ENCODE measurements around the gene TTLL10.
"Not testable (repeated sequence)": the region's sequence is repeated elsewhere in the genome, so short reads cannot be mapped to it uniquely, and the experiment has no call there.

DNA sequence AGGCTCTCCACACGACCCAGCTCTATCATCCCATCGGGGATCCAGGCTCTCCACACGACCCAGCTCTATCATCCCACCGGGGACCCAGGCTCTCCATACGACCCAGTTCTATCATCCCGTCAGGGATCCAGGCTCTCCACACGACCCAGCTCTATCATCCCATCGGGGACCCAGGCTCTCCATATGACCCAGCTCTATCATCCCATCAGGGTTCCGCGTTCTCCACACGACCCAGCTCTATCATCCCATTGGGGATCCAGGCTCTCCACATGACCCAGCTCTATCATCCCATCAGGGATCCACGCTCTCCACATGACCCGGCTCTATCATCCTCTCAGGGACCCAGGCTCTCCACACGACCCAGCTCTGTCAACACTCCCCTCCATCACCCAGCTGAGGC lies 20.5 kb upstream of the TTLL10 start:
- TF ChIP-seq, protein P1, sequence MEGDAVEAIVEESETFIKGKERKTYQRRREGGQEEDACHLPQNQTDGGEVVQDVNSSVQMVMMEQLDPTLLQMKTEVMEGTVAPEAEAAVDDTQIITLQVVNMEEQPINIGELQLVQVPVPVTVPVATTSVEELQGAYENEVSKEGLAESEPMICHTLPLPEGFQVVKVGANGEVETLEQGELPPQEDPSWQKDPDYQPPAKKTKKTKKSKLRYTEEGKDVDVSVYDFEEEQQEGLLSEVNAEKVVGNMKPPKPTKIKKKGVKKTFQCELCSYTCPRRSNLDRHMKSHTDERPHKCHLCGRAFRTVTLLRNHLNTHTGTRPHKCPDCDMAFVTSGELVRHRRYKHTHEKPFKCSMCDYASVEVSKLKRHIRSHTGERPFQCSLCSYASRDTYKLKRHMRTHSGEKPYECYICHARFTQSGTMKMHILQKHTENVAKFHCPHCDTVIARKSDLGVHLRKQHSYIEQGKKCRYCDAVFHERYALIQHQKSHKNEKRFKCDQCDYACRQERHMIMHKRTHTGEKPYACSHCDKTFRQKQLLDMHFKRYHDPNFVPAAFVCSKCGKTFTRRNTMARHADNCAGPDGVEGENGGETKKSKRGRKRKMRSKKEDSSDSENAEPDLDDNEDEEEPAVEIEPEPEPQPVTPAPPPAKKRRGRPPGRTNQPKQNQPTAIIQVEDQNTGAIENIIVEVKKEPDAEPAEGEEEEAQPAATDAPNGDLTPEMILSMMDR (conservative IDR thresholded peaks at IDR 0.05; ENCODE audit: low read length): not testable (repeated sequence)
- not testable (repeated sequence) for TF ChIP-seq EZH2phosphoT487 (IDR thresholded peaks at IDR 0.05; ENCODE audit: borderline replicate concordance)

Measured in Loucy (cell line).